OCI-LY1 (cell line): Measurements from ENCODE around the gene NUP62.

Experiments
- CTCF ChIP-seq: fragments of 200-600 bp; sonication (generic), shearing (Covaris generic); IDR thresholded peaks from 2 replicates; pipeline ENCODE4 v1.5.1; 2017; ENCODE audit warnings: mild to moderate bottlenecking, antibody characterized with exemption, low read length, moderate library complexity, mixed read lengths
- EZH2 ChIP-seq: fragments of 200-600 bp; sonication (generic), shearing (Covaris generic); IDR thresholded peaks from 2 replicates; pipeline ENCODE4 v1.8.0; 2017; ENCODE audit warnings: borderline replicate concordance, mixed run types, mild to moderate bottlenecking, antibody characterized with exemption, low read length, moderate library complexity, mixed read lengths

- TF ChIP-seq CTCF (no peak), EZH2 (no peak)
Observed at GRCh38 chr19:49956115-49956495, 26.8 kb upstream of the NUP62 start.
